GM12875 (cell line): ENCODE data around the gene BRF1.

Experiments
- H3K4me3 ChIP-seq: one replicate; pipeline ENCODE4 v1.5.1; 2011; ENCODE audit warnings: low read depth, low read length, control low read depth
- TF ChIP-seq, protein P1 (sequence below): IDR thresholded peaks from 2 replicates; pipeline ENCODE4 v1.5.1; 2011; ENCODE audit warnings: low read depth, mild to moderate bottlenecking, control low read depth, inconsistent platforms, low read length, moderate library complexity, borderline replicate concordance; ENCODE audit not compliant: insufficient read depth

Gene BRF1

DNA sequence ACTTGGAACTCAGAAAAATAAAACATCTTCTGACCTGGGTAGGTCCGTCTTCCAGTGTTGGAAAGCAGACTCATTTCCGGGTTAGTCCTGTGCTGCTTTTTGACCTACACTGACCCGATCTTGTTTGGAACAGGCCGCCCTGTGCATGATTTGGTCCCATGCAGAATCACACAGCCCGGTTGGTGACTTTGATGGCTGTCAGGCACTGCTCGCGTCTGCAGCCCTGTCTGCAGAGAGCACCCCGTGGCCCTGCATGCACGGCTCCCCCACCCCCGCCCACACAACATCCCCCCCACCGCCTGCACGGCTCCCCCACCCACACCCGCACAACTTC, 45.4 kb upstream of the BRF1 start:
- H3K4me3 ChIP-seq: no peak overlapping the region
- TF ChIP-seq, protein P1, sequence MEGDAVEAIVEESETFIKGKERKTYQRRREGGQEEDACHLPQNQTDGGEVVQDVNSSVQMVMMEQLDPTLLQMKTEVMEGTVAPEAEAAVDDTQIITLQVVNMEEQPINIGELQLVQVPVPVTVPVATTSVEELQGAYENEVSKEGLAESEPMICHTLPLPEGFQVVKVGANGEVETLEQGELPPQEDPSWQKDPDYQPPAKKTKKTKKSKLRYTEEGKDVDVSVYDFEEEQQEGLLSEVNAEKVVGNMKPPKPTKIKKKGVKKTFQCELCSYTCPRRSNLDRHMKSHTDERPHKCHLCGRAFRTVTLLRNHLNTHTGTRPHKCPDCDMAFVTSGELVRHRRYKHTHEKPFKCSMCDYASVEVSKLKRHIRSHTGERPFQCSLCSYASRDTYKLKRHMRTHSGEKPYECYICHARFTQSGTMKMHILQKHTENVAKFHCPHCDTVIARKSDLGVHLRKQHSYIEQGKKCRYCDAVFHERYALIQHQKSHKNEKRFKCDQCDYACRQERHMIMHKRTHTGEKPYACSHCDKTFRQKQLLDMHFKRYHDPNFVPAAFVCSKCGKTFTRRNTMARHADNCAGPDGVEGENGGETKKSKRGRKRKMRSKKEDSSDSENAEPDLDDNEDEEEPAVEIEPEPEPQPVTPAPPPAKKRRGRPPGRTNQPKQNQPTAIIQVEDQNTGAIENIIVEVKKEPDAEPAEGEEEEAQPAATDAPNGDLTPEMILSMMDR: no peak

DNA sequence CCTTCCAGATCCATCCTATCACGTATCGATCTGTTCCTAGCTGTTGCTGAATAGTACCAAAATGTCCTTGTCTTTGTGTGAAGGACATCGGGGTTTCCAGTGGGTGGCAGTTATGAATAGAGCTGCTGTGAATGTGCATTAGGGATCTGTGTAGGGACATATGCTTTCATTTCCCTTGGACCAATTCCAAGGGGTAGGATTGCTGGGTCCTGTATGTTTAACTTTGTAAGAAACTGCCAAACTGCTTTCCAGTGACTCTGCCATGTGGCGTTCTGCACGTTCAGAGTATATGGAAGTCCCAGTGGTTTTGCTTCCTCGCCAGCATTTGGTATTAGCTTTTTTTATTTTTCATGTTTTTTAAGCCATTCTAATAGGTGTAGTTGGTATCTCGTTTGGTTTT, 42.4 kb upstream of the BRF1 start:
- TF ChIP-seq, protein P1: no peak
- no peak overlapping the region for H3K4me3 ChIP-seq

DNA sequence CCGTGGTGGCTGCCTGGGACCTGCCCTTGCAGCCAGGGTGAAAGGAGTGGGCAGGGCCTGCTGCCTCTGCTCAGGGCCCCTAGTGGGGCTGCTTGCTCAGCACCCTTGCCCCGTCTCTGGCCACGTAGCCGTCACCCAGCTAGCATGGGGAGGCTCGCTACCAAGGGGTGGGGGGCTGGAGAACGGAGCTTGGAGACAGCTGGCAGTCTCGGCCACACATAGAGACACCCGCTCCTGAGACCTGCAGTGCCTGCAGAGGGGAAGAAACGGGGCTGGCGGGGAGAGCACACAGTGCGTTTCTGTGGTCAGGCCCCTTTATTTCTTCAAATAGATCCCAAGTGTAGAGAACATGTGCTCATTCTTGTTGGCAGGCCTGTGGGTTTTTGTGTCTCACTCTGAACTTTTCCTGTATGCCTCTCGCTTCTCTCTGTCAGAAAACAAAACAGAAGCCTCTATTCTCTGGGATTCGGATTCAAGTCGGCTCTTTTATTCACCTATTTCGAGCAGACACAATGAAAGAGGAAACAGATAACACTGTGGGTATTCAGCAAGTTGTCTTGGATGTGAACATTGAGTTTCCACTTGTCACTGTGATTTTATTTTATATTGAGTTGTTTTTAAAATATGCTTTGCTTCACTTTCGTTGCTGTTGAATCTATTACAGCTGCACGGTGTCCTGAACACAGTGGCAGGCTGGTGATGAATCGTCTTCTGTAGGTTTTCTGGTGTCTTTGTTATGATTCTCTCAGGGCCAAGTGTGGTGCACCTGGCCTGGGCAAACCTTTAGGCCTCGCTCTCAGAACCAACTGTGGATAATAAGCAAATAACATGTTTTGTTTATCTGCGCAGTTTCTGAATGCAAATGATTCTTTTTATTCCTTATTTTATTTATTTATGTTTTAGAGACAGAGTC, 40.3 kb upstream of the BRF1 start:
- no peak overlapping the region for H3K4me3 ChIP-seq

DNA sequence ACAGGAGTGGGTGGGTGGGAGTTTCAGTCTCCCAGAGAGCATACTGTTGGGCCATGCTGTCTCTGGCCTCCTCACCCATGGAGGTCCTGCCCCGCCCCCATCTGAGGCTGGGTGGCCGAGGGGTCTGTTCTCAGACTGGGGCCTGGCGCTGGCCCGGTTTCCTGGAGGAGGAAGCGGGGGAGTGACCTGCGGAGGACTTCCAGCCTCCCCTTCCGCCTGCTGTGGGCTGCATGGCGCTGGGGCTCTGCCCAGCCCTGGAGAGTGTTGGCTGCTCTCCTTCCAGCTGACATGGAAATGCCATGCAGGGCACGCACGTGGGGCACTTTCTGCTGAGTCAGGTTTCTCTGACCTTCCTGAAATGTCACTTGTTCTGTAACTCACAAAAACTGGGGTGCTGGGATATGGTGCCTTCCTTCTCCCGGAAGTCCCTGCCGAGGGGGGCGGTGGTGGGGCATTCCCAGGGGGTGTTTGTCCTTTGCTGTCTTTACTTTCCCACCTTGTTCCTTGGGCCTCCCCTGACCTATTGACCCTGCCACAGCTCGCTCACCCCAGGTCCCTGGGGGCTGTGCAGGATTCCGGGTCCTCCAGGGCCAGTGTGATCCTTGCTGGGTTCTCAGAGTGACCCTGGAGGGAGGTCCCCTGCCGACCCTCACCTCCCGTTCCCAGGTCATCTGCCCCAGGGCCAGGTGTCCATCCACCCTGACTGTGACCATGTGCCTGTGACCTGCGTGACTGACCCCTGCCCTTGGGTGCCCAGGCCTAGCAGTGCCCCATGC, 37.4 kb upstream of the BRF1 start:
- no peak overlapping the region for H3K4me3 ChIP-seq
- TF ChIP-seq, protein P1: no peak

More for the DNA sequence above, 40.3 kb upstream of the BRF1 start:
- TF ChIP-seq, protein P1: no peak

DNA sequence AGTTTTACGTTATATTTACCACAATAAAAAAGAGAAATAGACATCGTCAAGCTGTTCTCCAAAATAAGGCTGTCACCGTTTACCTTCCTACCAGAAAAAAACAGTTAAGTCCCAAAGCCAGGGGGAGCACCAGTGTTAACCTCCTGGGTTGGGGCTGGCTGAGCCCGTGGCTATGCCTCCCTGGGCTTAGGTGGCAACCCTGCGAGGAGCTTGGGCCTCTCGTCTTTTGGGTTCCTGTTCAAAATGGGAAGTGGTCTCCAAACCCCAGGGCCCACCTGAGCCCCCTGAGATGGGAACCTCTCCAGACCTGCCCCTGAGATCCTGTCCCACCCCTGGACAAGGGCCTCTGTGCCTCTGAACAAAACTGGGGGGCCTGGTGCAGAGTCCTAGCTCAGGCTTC, 36.6 kb upstream of the BRF1 start:
- no peak overlapping the region for H3K4me3 ChIP-seq
- TF ChIP-seq, protein P1: no peak

DNA sequence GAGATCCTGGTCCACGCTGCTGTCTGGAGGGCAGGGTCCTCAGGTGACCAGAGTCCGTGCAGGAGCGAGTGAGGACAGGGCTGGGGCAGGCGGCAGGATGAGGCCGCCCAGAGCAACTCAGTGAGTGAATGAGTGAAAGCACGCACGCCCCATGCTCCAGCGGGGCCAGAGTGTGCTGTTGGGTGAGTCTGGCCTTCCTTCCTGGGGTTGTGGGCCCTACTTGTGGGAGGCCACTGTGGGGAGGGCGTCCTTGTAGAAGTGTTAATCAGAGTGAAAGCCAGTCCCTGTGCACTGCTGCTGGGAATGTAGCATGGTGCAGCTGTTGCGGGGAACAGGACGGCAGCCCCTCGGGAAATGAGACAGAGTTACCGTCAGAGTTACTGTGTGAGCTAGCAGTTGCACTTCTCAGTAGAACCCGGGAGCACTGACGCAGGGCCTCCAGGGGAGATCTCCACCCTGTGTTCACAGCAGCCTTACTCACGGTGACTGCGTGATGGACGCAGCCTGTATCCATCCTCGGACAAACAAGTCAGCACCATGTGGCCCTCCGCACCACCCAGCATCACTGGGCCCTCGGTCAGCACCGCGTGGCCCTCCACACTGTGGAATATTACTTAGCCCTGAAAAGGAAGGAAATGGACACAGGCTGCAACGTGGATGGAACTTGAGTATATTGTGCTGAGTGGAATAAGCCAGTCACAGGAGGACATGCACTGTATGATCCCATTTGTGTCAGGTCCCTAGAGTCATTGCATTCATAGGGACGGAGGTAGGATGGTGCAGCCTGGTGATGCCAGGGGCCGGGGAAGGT, 35.9 kb upstream of the BRF1 start:
- H3K4me3 ChIP-seq: no peak overlapping the region
- TF ChIP-seq, protein P1: no peak
